Psoas muscle (tissue), 8 donors: ENCODE data around the gene GRK5. TPM values are rescaled to one million over a fixed set of nuclear protein-coding genes. Genes with fewer than 3 reads are reported as not detected.

Experiments
- ATAC-seq, 4 donors: fragments of 200-7000 bp; cut with Tn5 transposase; one replicate each; pipeline ENCODE4 v1.9.1; 2020; ENCODE audit warnings: moderate library complexity in 3 of 4, mild to moderate bottlenecking in 2 of 4
- DNase-seq, 2 donors: peaks; one replicate each; pipeline ENCODE4 v3.0.0-alpha.2; 2020
- H3K27ac ChIP-seq: fragments of 200-600 bp; one replicate; pipeline ENCODE4 v1.8.0; 2022
- H3K27me3 ChIP-seq, 3 donors: fragments of 200-600 bp in 1 of 3; one replicate each; pipeline versions ENCODE4 v1.6.1 to v1.8.0; 2013 to 2022; ENCODE audit warnings: low read length in 2 of 3, mild to moderate bottlenecking in 2 of 3, moderate library complexity in 1 of 3; ENCODE audit not compliant: insufficient read depth in 3 of 3
- H3K36me3 ChIP-seq, 2 donors: fragments of 200-600 bp in 1 of 2; one replicate each; pipeline versions ENCODE4 v1.6.1 to v1.8.0; 2013 to 2022; ENCODE audit warnings: low read depth in 1 of 2, mild to moderate bottlenecking in 1 of 2, moderate library complexity in 1 of 2; ENCODE audit not compliant: insufficient read depth in 1 of 2
- H3K4me1 ChIP-seq: fragments of 200-600 bp; one replicate; pipeline ENCODE4 v1.8.0; 2022
- H3K4me3 ChIP-seq: fragments of 200-600 bp; one replicate; pipeline ENCODE4 v1.8.0; 2022; ENCODE audit warnings: mild to moderate bottlenecking
- H3K9me3 ChIP-seq: fragments of 200-600 bp; one replicate; pipeline ENCODE4 v1.8.0; 2022
- WGBS, 3 donors: extraction: QIAGEN DNeasy Blood & Tissue Kit; methylation state at CpG; one replicate each; pipeline versions ENCODE4 v1.1.6 to v1.1.7; 2013; 5-methylcytosine and 5-hydroxymethylcytosine counted together
- intact Hi-C, 2 donors: fragments of 100-400 bp; cut with DNase I; formaldehyde crosslinking; loops; one replicate each; pipeline versions ENCODE4 v1.11.0 to v1.14.2; 2022
- polyA plus RNA-seq, 3 donors: library from polyadenylated mRNA; stranded (reverse); fragments of 200-250 nt; gene quantifications; one replicate each; pipeline ENCODE4 v1.2.3, GENCODE V29; 2013
- total RNA-seq, 4 donors: library from RNA; stranded (reverse); fragmentation: NEBNext Ultra II Directional in 2 of 4; extraction: Animal tissue kit (Norgen Biotek cat#: 25700) in 2 of 4; gene quantifications; one replicate each; pipeline versions ENCODE4 v1.2.1 to v1.2.4, GENCODE V29; 2021 to 2023
- TF ChIP-seq, protein P1 (sequence below): fragments of 200-600 bp; IDR thresholded peaks from one replicate; pipeline ENCODE4 v1.8.0; 2022; ENCODE audit warnings: antibody characterized with exemption
- donor health status: healthy with polysubstance abuse.
- donor health status: DM: no; HTN: no; CAD: no; lungs with moderate emphysema.
- donor health status: Bipolar disorder and iron deficiency.
- donor health status: healthy.
- donor health status: DM: yes; HTN: yes; CAD: no.
- donor health status: DM: no; HTN: no; CAD: no.
- donor health status: DM: no; HTN: no; CAD: no.
- donor health status: DM: yes; HTN: yes; CAD: no.

GRK5 gene
- total and polyA plus RNA-seq, 7 donors: 7.0 to 15.5 (median 8.0) TPM

- ATAC-seq (peak; percentile 73 to 84 (median 82)), DNase-seq (peak; percentile 60 to 81)
- Histone ChIP-seq H3K4me1 (peaks cover 7% of the 10 kb centered on the region), H3K4me3 (no peak overlapping the region), H3K27me3 (no peaks in the 10 kb centered on the region), H3K36me3 (no peaks in the 10 kb centered on the region), H3K9me3 (no peaks in the 10 kb centered on the region), H3K27ac (peak overlapping the region; percentile 41)
- 21 to 29% (median 22%) methylated on average over 15 of the region's 15 CpGs for WGBS, 3 donors
- intact Hi-C loops: no loop called here
- TF ChIP-seq, protein P1, sequence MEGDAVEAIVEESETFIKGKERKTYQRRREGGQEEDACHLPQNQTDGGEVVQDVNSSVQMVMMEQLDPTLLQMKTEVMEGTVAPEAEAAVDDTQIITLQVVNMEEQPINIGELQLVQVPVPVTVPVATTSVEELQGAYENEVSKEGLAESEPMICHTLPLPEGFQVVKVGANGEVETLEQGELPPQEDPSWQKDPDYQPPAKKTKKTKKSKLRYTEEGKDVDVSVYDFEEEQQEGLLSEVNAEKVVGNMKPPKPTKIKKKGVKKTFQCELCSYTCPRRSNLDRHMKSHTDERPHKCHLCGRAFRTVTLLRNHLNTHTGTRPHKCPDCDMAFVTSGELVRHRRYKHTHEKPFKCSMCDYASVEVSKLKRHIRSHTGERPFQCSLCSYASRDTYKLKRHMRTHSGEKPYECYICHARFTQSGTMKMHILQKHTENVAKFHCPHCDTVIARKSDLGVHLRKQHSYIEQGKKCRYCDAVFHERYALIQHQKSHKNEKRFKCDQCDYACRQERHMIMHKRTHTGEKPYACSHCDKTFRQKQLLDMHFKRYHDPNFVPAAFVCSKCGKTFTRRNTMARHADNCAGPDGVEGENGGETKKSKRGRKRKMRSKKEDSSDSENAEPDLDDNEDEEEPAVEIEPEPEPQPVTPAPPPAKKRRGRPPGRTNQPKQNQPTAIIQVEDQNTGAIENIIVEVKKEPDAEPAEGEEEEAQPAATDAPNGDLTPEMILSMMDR: no peak
These were observed 134.3 kb downstream of the GRK5 start for GRCh38 chr10:119341459-119342301.

DNA sequence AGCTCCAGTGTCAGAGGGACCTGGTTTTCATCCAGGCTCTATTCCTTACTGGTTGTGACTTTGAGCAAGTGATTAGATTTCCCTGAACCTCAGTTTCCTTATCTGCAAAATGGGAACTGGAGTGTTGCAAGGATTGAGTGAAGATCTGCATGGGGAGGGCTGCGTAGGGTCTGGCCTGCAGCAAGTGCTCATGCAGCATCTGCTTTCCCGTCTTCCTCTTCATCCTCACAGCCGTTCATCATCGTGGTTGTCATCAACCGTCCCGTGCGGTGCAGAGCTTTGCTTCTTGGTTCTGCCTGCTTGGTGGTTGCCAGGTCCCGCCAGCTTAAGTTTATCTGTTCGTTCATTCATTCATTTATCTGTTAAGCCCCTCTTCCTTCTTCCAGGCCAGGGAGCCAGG is 135.0 kb downstream of the GRK5 start:
- Histone ChIP-seq H3K36me3 (no peaks in the 10 kb centered on the region), H3K27me3 (no peaks in the 10 kb centered on the region), H3K9me3 (no peaks in the 10 kb centered on the region), H3K4me1 (peaks cover 7% of the 10 kb centered on the region), H3K27ac (peak overlapping the region; percentile 41), H3K4me3 (no peak overlapping the region)
- DNase-seq (peak in 1 of 2 donors; percentile 28), ATAC-seq (peak in 1 of 4 donors; percentile 15)
- WGBS, 3 donors: 32 to 39% (median 34%) methylated on average over 9 of the region's 9 CpGs
- intact Hi-C loops: no loop called here
- TF ChIP-seq, protein P1: no peak

GRCh38 chr10:119343011-119343601 is 135.7 kb downstream of the GRK5 start:
- Histone ChIP-seq H3K9me3 (no peaks in the 10 kb centered on the region), H3K4me1 (peaks cover 7% of the 10 kb centered on the region), H3K27ac (no peak overlapping the region), H3K4me3 (no peak overlapping the region), H3K27me3 (no peaks in the 10 kb centered on the region), H3K36me3 (no peaks in the 10 kb centered on the region)
- intact Hi-C loops: no loop called here
- ATAC-seq: peak in 1 of 4 donors; percentile 34
- 39 to 57% (median 52%) methylated on average over 9 of the region's 9 CpGs for WGBS, 3 donors
- TF ChIP-seq, protein P1: no peak
- DNase-seq: peak; percentile 15 to 54

GRCh38 chr10:119344381-119344780 is 137.0 kb downstream of the GRK5 start:
- Histone ChIP-seq H3K9me3 (no peaks in the 10 kb centered on the region), H3K27ac (no peak overlapping the region), H3K36me3 (no peaks in the 10 kb centered on the region), H3K4me3 (no peak overlapping the region), H3K4me1 (peaks cover 11% of the 10 kb centered on the region), H3K27me3 (no peaks in the 10 kb centered on the region)
- ATAC-seq (no peak), DNase-seq (peak in 1 of 2 donors; percentile 22)
- intact Hi-C loops: no loop called here
- WGBS, 3 donors: 81 to 87% (median 81%) methylated on average over 12 of the region's 12 CpGs
- TF ChIP-seq, protein P1: no peak
